22Rv1 (cell line): ENCODE results near the gene GGA2.

Experiments
- ZFX ChIP-seq: fragments of 450-650 bp; IDR thresholded peaks from 2 replicates; pipeline ENCODE4 v1.6.1; 2017; ENCODE audit warnings: antibody characterized with exemption, borderline replicate concordance
- TF ChIP-seq, protein P1 (sequence below): fragments of 450-650 bp; IDR thresholded peaks from 2 replicates; pipeline ENCODE4 v1.5.1; 2017; ENCODE audit warnings: mild to moderate bottlenecking

DNA sequence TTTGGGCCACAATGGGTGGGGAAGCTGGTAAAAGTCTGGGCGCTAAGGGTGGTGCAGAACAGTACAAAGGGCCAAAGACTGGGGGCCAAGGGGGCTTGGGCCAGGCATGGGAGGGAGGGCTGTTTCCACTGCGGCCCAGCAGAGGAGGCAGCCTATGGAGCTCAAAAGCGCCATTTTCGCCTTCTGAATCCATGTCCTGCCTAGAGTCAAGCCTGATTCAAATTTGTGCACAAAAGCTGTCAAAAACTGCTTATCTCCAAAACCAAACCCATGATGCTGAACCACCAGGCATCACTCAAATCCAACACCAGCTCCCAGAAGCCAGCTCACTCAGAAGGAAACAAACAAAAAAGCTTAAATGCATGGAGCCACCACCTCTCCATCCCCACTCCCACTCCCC, 73.3 kb downstream of the GGA2 start:
- TF ChIP-seq, protein P1, sequence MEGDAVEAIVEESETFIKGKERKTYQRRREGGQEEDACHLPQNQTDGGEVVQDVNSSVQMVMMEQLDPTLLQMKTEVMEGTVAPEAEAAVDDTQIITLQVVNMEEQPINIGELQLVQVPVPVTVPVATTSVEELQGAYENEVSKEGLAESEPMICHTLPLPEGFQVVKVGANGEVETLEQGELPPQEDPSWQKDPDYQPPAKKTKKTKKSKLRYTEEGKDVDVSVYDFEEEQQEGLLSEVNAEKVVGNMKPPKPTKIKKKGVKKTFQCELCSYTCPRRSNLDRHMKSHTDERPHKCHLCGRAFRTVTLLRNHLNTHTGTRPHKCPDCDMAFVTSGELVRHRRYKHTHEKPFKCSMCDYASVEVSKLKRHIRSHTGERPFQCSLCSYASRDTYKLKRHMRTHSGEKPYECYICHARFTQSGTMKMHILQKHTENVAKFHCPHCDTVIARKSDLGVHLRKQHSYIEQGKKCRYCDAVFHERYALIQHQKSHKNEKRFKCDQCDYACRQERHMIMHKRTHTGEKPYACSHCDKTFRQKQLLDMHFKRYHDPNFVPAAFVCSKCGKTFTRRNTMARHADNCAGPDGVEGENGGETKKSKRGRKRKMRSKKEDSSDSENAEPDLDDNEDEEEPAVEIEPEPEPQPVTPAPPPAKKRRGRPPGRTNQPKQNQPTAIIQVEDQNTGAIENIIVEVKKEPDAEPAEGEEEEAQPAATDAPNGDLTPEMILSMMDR: no peak
- TF ChIP-seq ZFX: no peak
